Liver (tissue), 3 donors: Measurements from ENCODE around the gene PIP5K1C.

Experiments used
- CTCF ChIP-seq: fragments of 150-350 bp; IDR thresholded peaks from 2 replicates; pipeline ENCODE4 v1.5.1; 2017; ENCODE audit warnings: improper control_type of control experiment, low read depth, low read length; ENCODE audit not compliant: missing input control
- FOXA1 ChIP-seq: IDR thresholded peaks from 2 replicates; pipeline ENCODE4 v1.6.1; 2016; ENCODE audit warnings: antibody characterized with exemption
- FOXA2 ChIP-seq: IDR thresholded peaks from 2 replicates; pipeline ENCODE4 v1.6.1; 2016; ENCODE audit warnings: antibody characterized with exemption
- JUND ChIP-seq, 2 donors: IDR thresholded peaks; 2 replicates each; pipeline ENCODE4 v1.6.1; 2016; ENCODE audit warnings: antibody characterized with exemption in 2 of 2
- MAX ChIP-seq: IDR thresholded peaks from 2 replicates; pipeline ENCODE4 v1.6.1; 2016; ENCODE audit warnings: antibody characterized with exemption
- REST ChIP-seq: IDR thresholded peaks from 2 replicates; pipeline ENCODE4 v1.6.1; 2016; ENCODE audit warnings: antibody characterized with exemption, mild to moderate bottlenecking
- RXRA ChIP-seq, 2 donors: IDR thresholded peaks; 2 replicates each; pipeline ENCODE4 v1.6.1; 2017 to 2018; ENCODE audit warnings: antibody characterized with exemption in 2 of 2, mild to moderate bottlenecking in 1 of 2
- SP1 ChIP-seq: IDR thresholded peaks from 2 replicates; pipeline ENCODE4 v1.6.1; 2018; ENCODE audit warnings: antibody characterized with exemption, mild to moderate bottlenecking
- donor health status: healthy.
- donor health status: healthy.

- TF ChIP-seq CTCF (no peak), FOXA2 (no peak), REST (no peak), RXRA (IDR thresholded peaks at IDR 0.05) (no peak), JUND (IDR thresholded peaks at IDR 0.05) (no peak), SP1 (no peak), MAX (no peak), FOXA1 (no peak)
Observed at GRCh38 chr19:3631053-3631861, 69.0 kb downstream of the PIP5K1C start.
